ENCODE data around the gene KMT2B. TPM values are rescaled to one million over a fixed set of nuclear protein-coding genes. Genes with fewer than 3 reads are reported as not detected.
A peak's percentile ranks its signal among the peaks of the same experiment; 100 is the strongest.
"Not testable (repeated sequence)": the region's sequence is repeated elsewhere in the genome, so short reads cannot be mapped to it uniquely, and the experiment has no call there.

Gene KMT2B, protein sequence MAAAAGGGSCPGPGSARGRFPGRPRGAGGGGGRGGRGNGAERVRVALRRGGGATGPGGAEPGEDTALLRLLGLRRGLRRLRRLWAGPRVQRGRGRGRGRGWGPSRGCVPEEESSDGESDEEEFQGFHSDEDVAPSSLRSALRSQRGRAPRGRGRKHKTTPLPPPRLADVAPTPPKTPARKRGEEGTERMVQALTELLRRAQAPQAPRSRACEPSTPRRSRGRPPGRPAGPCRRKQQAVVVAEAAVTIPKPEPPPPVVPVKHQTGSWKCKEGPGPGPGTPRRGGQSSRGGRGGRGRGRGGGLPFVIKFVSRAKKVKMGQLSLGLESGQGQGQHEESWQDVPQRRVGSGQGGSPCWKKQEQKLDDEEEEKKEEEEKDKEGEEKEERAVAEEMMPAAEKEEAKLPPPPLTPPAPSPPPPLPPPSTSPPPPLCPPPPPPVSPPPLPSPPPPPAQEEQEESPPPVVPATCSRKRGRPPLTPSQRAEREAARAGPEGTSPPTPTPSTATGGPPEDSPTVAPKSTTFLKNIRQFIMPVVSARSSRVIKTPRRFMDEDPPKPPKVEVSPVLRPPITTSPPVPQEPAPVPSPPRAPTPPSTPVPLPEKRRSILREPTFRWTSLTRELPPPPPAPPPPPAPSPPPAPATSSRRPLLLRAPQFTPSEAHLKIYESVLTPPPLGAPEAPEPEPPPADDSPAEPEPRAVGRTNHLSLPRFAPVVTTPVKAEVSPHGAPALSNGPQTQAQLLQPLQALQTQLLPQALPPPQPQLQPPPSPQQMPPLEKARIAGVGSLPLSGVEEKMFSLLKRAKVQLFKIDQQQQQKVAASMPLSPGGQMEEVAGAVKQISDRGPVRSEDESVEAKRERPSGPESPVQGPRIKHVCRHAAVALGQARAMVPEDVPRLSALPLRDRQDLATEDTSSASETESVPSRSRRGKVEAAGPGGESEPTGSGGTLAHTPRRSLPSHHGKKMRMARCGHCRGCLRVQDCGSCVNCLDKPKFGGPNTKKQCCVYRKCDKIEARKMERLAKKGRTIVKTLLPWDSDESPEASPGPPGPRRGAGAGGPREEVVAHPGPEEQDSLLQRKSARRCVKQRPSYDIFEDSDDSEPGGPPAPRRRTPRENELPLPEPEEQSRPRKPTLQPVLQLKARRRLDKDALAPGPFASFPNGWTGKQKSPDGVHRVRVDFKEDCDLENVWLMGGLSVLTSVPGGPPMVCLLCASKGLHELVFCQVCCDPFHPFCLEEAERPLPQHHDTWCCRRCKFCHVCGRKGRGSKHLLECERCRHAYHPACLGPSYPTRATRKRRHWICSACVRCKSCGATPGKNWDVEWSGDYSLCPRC (N-terminal part only)
- 10 to 100 TPM in 11 of 12 donors, not detected in 1; 14.2 to 29.8 (median 19.9) TPM for polyA plus RNA-seq (ENCODE audit: insufficient read length in 12 of 12)
- long read RNA-seq, donor 1, partial matches to known transcripts, result 99 of 103 reads
- long read RNA-seq, donor 1, other reads (novel, unspliced or antisense), result 0 of 103 reads
- long read RNA-seq, donor 2, partial matches to known transcripts, result 1,200 of 1,211 reads
- long read RNA-seq, donor 2, other reads (novel, unspliced or antisense), result 11 of 1,211 reads
- long read RNA-seq, donor 3, partial matches to known transcripts, result 510 of 516 reads
- long read RNA-seq, donor 3, other reads (novel, unspliced or antisense), result 6 of 516 reads
- long read RNA-seq, donor 4, partial matches to known transcripts, result 410 of 411 reads
- long read RNA-seq, donor 4, other reads (novel, unspliced or antisense), result 0 of 411 reads
- long read RNA-seq, donor 5, partial matches to known transcripts, result 1,901 of 1,918 reads
- long read RNA-seq, donor 5, other reads (novel, unspliced or antisense), result 17 of 1,918 reads
- long read RNA-seq, donor 6, partial matches to known transcripts, result 0 of 1 reads
- long read RNA-seq, donor 6, other reads (novel, unspliced or antisense), result 0 of 1 reads
- long read RNA-seq, donor 7, partial matches to known transcripts, result 401 of 402 reads
- long read RNA-seq, donor 7, other reads (novel, unspliced or antisense), result 0 of 402 reads
- long read RNA-seq, donor 8, partial matches to known transcripts, result 1,896 of 1,921 reads
- long read RNA-seq, donor 8, other reads (novel, unspliced or antisense), result 25 of 1,921 reads
- long read RNA-seq, donor 9, result 0 reads
- long read RNA-seq, donor 10, partial matches to known transcripts, result 9 of 10 reads
- long read RNA-seq, donor 10, other reads (novel, unspliced or antisense), result 0 of 10 reads
- long read RNA-seq, donor 11, partial matches to known transcripts, result 0 of 6 reads
- long read RNA-seq, donor 11, other reads (novel, unspliced or antisense), result 5 of 6 reads

DNA sequence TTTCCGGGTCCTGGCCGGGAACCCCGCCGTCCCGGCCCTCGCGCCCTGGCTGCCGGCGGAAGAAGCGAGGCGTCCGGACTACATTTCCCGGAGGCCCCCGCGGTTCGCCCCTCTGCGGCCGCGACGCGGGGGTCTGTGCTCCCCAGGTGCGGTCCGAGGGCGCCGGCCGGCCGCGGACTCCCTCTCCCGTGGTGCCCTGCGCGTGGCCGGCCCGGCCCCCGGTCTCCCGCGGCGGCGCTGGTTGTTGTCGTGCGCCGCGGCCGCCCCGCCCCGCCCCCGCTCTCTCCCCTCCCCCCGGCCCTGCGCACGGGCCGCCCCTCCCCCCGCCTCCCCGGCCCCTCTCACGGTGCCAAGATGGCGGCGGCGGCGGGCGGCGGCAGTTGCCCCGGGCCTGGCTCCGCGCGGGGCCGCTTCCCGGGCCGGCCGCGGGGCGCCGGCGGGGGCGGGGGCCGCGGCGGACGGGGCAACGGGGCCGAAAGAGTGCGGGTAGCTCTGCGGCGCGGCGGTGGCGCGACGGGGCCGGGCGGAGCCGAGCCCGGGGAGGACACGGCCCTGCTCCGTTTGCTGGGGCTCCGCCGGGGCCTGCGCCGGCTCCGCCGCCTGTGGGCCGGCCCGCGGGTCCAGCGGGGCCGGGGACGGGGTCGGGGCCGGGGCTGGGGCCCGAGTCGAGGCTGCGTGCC, at the start of gene KMT2B:
TSS of gene KMT2B (plus strand) at position 339 of the 680 bp plus-strand sequence. CDS start at position 355, 16 bp downstream.
- DNase-seq, result no peak

DNA sequence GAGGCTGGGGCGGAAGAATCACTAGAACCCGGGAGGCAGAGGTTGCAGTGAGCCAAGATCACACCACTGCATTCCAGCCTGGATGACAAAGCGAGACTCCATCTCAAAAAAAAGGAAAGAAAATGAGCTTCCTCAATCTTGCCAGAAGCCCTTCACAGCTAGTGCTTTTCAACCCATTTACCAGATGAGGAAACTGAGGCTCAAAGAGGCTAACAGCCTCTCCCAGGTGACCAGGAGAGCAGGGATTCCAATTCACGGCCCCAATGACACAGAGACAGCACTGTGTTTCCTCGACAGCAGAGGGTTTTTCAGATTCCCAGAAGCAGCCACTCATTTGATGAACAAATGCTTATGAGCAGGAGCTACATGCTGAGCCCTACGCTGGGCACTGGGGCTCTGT, 48.2 kb upstream of the KMT2B start:
- no peak for DNase-seq

DNA sequence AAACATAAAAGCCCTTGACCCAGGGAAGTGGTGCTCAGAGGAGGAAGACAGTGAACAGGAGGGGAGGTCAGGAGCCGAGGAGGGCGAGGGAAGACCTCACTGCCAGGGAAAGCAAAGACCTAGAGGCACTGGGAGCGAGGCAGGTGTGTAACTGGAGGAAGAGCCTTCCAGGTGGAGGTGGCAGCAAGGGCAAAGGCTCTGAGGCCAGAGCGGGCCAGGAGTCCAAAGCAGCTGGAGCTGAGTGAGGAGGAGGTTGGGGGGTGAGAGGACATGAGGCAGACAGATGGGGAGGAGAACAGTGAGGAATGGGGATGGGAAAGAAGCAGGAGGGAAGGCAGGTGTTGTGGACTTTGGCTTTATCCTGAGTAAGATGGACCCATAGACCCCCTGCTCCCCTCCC, 47.8 kb upstream of the KMT2B start:
- no peak for DNase-seq

DNA sequence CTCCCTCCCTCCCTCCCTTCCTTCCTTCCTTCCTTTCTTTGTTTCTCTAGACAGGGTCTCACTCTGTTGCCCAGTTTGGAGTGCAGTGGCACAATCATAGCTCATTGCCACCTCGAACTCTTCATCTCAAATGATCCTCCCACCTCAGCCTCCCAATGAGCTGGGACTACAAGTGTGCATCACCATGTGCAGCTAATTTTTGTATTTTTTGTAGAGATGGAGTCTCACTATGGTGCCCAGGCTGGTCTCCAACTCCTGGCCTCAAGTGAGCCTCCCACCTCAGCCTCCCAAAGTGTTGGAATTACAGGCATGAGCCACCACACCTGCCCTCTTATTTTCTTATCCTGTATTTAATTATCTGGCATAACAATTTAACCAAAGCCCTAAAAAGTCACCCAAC, 47.1 kb upstream of the KMT2B start:
- no peak for DNase-seq

DNA sequence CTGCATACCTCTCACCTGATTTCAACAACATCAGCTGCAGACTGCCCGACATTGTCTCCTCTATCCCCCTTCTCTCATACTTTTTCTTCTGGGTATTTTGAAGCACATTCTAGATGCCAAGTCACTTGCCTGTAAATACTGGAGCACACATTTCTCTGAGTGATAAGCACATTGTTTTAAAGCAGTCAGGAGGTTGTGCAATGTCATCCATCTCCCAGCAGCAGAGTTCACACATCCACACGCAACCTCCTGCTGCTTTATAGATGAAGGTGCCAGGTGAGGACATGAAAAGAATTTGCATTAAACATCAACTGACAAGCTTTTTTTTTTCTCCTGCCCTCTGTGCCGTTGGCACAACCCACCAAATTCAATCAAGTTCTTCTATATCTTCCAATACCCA, 46.0 kb upstream of the KMT2B start:
- DNase-seq, result no peak

DNA sequence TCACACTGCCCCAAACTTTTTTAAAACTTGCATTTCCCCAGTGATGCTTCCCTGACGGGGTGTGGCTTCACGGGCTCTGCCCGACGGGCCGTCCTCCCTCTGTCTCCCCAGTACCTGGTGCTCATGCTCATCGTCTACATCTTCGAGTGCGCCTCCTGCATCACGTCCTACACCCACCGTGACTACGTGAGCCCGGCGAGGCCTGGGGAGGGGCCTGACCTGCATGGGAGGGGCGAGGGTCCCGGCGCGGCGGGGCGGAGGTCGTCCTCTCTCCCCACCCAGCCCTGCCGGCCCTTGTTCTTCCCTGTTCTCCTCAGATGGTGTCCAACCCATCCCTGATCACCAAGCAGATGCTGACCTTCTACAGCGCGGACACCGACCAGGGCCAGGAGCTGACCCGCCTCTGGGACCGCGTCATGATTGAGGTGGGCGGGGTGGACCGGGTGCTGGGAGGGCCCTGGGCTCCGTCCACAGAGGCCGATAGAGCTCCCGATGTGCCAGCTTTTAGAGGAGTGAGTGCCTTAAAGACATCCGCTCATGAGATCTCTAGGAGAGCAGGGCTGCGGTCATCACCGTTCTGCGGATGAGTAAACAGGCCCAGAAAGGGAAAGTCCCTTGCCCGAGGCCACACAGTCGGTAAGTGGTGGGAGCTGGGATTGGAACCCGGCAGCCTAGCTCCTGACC, 44.5 kb upstream of the KMT2B start:
- DNase-seq, result no peak

DNA sequence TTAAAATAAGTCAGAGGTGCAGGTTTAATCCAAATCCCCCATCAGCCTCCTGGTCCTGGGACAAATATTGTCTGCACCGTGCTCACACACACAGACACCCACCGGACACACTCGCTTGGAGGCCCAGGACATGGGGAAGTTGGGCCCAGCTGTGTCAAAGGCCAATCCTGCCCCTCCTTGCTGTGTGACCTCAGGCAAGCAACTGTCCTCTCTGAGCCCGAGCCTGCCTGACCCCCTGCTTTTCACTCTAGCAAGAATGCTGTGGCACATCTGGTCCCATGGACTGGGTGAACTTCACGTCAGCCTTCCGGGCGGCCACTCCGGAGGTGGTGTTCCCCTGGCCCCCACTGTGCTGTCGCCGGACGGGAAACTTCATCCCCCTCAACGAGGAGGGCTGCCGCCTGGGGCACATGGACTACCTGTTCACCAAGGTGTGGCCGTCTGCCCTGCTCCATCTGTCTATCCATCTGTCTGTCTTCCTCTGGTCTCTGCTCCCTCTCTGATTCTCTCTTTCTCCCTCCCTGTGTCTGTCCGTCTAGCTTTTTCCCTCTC, 42.1 kb upstream of the KMT2B start:
- no peak for DNase-seq

DNA sequence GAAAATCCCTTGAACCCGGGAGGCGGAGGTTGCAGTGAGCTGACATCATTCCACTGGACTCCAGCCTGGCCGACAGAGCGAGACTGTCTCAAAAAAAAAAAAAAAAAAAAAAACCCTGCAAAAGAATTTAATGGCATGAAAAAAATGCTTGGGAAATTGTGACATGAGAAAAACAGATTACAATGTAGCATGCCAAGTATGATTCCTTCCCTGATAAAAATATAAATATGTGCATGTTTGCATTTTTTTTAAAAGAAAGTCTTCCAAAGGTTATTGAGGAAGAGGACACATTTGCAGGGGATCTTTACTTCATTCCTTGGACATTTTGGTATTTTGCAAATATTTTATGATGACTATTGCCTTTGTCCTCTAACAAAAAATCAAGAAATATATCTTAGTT, 28.0 kb upstream of the KMT2B start:
- DNase-seq, result no peak

DNA sequence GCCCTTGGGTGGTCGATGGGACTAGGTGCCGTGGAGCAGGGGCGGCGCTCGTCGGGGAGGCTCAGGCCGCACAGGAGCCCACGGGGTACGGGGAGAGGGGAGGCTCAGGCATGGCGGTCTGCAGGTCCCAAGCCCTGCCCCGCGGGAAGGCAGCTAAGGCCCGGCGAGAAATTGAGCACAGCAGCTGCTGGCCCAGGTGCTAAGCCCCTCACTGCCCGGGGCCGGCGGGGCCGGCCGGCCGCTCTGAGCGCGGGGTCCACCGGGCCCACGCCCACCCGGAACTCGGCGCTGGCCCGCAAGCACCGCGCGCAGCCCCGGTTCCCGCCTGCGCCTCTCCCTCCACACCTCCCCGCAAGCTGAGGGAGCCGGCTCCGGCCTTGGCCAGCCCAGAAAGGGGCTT, 26.7 kb upstream of the KMT2B start:
- not testable (repeated sequence) for DNase-seq

DNA sequence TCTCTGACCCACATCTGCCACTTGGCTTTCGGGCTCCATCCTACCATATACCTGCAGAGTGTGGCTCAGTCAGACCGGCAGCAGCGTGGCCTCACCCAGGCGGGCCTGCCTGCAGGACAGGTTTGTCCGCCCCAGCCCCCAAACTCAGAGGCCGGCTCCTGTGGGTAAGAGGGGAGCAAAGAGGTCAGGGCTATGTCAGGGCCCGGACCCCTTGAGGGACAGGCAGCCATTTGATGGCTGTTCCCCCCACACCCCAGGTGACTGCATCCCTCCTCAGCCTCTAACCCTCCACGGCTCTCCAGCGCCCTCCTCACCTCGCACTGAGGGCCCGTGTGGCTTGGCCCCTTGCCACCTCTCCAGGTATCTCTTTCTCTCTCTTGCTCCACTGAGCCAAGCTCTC, 25.8 kb upstream of the KMT2B start:
- DNase-seq, result no peak

DNA sequence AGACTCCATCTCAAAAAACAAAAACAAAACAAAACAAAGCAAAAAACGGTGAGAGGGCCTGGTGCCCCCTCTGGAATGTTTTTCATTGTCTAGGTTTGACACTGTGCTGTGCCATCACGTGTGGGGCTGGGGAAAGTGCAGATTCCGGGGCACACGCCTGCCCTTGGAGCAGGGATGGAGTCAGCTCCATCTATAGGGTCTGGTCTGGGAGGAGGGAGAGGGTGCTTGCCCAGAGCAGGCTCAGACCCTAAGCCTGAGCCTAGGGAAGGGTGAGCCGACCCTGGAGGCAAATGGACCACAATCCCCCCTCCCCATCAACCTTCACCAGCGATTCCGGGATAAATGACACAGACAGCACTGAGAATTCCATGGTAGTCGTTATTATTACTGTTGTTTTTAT, 24.4 kb upstream of the KMT2B start:
- no peak for DNase-seq

DNA sequence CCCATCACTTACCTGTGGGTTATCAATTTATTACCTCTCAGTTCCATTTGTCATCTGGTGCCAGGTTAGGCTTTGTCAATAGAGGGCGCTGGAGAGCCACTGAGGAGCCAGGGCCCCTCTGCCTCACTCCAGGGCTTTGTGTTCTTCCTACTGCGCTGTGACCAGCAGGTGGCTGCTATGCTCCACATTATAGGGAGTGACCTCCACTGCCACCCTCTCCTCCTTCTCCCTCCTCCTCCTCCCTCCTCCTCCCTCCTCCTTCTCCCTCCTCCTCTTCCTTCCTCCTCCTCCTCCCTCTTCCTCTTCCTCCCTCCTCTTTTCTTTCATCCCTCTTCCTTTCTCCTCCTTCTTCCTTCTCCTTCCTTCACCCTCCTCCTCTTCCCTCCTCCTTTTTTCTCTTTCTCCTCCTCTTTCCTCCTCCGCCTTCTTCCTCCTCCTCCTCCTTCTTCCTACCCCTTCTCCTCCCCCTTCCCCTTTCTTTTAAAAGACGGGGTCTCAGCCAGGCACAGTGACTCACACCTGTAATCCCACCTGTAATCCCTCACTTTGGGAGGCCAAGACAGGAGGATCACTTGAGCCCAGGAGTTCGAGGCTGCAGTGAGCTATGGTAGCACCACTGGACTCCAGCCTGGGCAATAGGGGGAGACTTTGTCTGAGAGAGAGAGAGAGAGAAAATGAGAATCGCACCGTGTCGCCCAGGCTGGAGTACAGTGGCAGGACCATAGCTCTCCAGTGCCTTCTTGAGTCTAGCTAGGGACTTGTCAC, 23.8 kb upstream of the KMT2B start:
- DNase-seq, result peak; percentile 84

DNA sequence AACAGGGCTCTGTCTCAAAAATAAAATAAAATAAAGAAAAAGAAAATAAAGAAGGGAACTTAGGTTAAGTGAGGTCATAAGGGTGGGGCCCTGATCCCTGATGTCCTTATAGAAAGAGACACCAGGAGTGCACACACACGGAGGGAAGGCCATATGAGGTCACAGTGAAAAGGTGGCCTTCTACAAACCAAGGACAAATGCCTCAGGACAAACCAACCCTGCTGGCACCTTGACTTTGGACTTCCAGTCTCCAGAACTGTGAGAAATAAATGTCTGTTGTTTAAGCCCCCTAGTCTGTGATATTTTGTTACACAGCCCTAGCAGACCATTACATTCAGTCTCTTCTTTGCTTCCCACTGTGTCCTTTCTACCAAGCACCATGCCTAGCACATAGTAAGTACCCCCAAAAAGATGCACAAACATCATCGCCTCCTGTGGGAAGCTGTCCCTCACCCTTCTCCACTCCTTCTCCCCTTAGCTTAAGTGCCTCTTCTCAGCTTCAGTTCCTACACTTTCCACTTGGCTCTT, 21.8 kb upstream of the KMT2B start:
- DNase-seq, result no peak

DNA sequence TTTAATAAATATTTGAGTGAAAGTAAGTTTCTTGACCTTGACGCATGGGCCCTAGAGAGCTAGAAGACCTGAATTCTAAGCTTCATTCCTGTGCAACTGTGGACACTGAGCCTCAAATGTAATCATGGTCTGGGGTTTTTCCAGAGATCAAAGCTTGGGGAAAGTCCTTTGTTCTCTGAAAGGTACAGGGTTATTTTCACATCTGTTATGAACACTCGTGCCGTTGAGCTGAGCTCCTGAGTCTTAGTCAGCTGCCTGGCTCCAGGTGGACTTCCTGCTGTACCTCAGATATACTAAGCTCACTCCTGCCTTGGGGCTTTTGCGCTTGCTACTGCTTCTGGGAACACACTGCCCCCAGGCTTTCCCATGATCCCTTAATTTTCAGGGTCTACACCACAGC, 21.0 kb upstream of the KMT2B start:
- no peak for DNase-seq

DNA sequence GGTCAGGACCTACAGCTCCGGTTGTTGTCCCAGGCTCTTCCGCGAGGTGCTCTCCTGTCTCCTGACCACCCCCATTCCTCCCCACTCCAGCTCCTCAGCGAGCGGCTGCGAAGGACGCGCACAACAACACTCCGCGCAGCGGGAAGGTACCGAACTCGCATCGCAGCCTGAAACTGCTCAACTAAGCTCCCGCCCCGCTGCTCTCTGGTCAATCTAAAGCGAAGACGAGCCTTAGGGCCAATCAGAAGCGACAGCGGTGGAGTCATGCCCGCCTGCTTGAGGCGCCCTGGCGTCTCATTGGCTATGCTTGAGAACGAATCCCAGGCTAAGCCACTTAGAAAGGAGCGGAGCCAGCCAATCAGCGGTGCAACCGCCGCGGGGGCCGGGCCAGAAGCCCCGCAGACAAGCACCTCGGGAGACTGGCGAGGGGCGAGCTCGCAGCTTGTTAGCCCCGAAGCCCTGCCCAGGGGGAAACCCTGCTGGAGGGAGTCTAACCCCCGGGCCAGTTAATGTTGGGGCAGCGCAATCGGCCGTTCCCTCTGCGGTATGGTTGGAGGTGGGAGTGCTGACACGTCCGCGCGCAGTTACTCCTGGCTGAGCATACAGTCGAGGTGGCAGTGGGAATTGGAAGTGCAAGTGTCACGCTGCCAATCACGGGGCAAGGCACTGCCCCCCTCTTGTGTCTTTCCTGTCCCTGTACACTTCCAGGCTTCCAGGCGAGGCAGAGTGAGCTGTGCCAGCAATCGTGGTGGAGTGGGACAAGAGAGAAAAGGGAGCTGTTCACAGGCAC, 15.4 kb upstream of the KMT2B start:
- DNase-seq, result peak; percentile 96

DNA sequence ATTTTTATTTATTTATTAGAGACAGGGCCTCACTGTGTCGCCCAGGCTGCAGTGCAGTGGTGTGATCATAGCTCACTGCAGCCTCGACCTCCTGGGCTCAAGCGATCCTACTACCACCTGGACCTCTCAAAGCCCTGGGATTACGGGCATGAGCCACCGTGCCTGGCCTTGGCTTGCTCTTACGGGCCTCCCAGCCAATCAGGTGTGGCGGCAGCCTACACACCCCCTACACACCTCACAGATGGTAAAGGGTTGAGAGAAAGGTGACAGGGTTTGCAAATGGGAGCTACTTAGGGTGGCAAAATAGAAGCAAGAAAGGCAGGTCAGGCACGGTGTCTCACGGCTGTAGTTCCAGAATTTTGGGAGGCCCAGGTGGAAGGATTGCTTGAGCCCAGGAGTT, 14.5 kb upstream of the KMT2B start:
- no peak for DNase-seq
